GM21423 (cell line): ENCODE measurements around the gene TMEM81.

ENCODE experiments used
- ATAC-seq: cut with Tn5 transposase; IDR thresholded peaks from one replicate; pipeline ENCODE4 v1.9.1; 2021; ENCODE audit warnings: mild to moderate bottlenecking, moderate library complexity; ENCODE audit not compliant: unreplicated experiment

The TMEM81 gene, protein sequence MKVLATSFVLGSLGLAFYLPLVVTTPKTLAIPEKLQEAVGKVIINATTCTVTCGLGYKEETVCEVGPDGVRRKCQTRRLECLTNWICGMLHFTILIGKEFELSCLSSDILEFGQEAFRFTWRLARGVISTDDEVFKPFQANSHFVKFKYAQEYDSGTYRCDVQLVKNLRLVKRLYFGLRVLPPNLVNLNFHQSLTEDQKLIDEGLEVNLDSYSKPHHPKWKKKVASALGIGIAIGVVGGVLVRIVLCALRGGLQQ

DNA sequence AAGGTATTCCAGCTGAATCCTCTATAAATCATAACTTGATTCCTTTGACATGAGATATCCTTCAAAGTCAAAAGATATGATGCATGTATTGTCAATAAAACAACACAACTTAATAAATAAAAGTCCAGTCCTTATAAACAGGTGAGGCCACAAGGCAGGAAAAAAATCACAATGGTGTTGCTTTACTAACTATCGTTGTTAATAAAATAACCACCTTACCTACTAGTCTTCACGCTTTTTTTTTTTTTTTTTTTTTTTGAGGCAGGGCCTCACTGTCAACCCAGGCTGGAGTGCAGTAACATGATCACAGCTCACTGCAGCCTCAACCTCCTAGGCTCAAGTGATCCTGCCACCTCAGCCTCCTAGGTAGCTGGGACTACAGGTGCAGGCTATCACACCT, at the start of gene TMEM81:
TMEM81 (minus strand) TSS at position 101 of the 400 bp plus-strand sequence. CDS start 140 bp downstream, outside the sequence.
- no peak for ATAC-seq

DNA sequence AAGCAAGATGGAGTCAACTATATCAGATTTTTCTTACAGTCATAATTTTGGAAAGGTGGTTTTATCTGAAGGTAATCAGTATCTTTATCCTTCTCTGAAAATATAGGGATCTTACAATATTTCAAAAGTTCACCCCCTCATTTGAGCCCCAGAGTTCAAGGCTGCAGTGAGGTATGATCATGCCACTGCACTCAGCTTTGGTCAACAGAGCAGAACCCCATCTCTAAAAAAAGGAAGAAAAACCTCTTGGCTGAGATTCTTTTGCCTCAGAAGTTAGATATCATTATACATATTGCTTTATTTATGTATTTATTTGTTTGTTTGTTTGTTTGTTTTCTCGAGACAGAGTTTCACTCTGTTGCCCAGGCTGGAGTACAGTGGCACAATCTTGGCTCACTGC, 49.0 kb upstream of the TMEM81 start:
- no peak for ATAC-seq

DNA sequence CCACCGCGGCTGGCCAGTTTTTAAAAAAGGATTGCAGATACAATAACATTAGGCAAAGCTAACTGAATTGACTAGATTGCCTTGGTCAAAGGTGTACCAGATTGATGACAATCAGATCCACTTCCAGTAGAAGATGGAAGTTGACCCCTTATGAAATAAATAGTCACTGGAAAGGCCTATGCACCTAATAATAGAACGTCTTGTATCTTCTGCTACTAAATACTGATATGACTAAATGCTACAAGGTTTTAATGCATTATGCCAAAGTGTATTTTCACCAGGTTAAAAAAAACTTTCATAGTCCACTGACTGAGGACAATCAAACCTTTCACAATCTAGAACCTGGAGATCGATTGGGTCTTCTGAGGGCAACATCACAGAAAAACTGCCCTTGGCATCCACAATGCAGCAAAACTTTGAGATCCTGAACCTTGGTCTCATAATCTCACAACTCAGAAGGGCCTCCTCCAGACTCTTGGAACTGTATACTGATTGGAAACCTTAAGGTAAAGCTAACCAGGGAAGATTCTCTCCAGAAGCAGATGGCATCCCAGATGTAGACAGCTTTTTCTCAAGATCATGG, 45.3 kb upstream of the TMEM81 start:
- no peak for ATAC-seq

DNA sequence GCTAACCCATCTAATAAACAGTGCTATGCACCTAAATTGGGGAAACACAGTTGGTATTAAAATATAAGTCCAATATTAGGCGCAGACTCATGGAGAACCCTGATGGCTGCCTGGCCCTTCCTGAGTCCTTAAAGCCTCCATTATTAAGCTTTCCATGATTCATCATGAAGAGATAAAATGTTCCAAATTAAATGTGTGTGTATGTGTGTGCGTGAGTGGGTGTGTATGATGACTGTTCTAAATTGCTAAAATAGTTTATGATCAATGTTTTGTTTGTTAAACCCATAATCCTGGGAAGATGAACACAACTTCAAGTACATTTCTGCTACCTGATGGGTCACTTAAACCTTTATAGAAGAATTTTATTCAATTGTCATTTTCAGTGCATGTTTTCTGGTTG, 43.8 kb upstream of the TMEM81 start:
- ATAC-seq = no peak

DNA sequence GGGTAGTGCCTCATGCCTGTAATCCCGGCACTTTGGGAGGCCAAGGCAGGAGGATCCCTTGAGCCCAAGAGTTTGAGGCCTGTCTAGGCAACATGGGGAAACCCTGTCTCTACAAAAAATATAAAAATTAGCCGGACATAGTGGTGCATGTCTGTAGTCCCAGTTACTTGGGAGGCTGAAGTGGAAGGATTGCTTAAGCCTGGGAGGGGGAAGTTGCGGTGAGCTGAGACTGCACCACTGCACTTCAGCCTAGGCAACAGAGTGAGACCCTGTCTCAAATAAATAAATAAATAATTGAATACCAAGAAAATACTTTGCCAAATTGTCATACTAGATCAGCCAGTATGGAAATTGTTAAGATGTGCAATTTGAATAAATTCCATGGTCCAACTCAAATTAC, 43.4 kb upstream of the TMEM81 start:
- ATAC-seq = no peak

DNA sequence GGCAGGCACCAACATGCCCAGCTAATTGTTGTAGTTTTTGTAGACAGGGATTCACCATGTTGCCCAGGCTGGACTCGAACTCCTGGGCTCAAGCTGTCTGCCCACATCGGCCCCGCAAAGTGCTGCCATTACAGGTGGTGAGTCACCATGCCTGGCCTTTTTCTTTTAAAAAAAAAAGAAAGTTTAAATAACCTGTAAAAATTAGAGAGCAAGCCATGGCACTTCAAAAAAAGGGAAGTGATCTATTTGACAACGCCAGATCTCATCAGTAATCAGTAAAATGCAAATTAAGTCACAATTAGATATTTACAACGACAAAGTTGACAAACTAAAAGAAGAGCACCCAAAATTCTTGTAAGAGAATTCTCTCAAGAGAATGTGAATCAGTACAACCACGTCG, 40.5 kb upstream of the TMEM81 start:
- ATAC-seq = no peak

DNA sequence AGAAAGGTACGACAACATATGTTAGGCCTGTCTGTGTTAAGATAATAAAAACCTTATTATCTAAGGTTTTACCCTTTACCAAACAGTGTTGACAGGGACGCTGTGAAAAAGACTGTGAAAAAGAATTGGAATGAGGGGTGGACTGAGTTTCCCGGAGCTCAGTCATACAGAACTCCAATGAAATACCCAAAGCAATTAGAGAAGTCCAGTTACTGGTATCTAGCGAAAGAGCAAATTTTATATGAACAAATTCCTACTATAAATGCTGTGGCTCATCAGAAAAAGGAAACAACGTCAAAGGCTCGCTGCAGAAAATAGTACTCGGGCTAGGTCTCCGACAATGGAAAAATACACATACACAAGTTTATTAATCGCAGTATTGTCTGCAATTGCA, 38.2 kb upstream of the TMEM81 start:
- peak; percentile 6 for ATAC-seq

DNA sequence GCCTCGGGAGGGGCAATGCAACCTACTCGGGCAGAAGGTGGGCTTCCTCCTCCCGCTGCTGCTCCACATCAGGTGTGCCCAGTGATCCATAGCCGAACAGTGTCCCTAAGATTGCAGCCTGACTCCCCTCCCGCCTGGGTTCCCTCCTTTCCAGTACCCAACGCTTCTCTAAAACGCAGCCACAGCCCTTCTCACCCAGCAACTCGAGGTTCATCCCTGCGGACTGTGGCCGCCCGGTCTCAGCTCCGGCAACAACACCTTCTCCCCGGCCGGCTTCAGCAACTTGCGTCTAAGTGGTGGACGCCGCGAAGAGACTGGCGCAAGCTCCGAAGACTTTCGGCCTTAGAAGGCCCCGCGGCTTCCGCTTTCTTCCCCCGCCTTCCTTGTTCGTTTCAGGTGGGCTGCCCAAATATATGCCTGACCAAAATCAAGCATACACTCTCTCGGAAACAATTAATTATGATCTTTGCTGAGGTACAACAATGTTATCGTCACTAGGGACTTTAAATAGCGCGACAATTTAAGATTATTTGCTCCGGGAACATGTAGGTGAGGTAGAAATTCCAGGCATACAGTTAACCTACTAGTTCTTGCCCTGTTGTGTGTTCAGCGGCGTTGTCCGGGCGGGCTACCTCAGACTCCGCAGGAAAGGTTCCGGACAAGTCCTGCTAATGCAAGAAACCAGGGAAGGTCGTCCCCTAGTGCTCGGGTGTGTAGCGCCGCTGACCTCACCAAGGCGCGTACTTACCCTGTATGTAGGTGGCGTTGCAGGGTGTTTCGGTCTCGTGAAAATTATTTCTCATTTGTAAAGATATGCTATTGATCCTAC, 37.6 kb upstream of the TMEM81 start, which contains the start of gene RBBP5:
RBBP5 (minus strand) TSS at position 319 of the 829 bp plus-strand sequence; CDS start at position 214, 105 bp downstream.
- peak; percentile 92 for ATAC-seq

DNA sequence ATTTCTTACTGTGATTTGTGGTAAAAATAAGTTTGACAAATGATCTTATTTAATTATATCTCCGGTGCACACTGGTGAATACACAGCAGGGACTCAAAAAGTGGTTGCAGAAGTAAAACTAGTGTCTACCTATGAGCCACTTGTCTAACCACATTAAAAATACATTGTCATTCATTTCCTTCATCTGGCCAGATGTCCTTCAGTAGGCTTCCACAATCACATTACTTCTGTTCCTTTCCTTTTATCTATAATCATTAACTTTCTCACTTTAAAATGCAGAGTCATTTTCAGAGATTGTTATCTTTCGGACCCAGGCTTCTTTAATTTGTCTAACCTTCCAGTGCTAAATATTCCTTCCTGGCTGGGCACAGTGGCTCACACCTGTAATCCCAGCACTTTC, 34.5 kb upstream of the TMEM81 start:
- no peak for ATAC-seq

DNA sequence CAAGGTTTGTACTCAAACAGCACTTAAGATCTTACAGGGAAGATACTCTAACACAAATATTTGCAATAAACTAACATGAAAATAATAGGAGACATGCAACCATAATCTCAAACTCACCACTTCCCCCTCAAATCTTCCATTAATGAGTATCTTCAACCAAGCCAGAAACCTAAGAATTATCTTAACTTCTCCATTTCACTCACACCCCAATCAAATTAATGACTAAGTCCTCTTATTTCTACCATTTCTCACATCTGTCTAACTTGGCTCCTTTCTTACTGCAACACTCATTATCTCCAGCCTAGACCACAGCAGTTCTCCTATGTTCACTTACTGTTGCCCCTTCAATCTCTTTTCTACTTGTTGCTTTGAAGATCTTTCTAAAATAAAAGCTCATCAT, 27.1 kb upstream of the TMEM81 start:
- ATAC-seq = no peak

DNA sequence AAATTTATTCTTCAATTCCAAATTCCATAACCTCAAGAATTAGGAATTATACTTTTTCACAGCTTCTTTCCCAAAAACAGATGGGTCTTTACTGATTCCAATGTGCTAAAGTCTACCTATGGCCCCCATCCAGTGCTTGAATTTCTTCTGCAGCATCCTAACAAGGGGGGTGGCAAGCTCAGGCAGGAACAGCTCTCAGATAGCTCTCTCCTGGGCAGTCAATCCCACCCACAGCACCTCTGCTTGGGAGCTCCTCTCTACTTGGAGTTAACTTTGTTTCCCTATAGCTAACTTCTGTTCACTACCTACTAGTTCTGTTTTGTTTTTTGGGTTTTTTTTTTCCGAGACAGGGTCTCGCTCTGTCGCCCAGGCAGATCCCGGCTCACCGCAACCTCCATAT, 25.5 kb upstream of the TMEM81 start:
- ATAC-seq = no peak

DNA sequence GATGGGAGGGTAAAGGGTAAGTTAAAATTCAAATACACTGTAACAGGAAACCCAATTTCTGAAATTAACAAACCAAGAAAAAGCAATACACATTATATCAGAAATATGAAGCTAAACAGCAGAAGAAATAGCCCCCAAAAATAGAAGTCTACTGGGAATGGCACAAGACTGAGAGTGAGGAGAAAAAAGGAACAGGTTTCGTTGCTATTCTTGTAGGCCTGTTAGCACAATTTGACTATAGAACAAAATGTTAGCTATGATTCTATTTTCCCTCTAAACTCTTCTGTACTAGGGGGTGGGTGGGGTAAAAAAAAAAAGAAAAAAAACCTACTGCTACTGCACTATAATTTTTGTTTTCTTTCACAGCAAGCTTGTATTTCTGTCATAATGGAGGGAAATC, 25.0 kb upstream of the TMEM81 start:
- no peak for ATAC-seq

DNA sequence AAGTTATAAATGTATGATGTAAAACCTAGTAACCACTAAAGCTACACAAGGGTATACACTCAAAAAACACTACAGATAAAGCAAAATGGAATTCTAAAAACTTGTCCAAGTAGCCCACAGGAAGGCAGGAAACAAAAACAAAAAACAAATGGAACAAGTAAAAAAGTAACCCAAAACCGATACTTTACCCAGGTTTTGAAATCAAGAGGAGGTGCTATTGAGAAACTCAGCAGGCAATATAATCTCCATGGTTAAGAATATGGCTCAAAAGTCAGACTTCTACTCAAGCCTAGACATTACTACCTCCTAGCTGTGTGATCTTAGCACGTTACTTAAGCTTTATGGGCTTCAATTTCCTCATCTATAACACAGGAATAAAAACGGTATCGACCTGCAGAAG, 24.2 kb upstream of the TMEM81 start:
- no peak for ATAC-seq

DNA sequence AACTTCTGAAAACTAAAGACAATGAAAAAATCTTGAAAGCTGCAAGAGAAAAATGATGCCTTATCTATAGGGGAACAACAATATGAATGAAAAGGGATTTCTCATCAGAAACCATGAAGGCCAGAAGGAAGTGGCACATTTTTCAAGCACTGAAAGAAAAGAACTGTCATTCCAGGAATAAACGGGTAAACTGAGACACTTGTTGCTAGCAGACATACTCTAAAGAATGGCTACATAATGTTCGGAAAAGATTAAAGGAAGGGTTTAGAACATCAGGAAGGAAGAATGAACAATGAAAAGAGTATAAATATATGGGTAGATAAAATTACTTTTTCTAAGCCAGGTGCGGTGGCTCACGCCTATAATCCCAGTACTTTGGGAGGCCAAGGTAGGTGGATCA, 23.1 kb upstream of the TMEM81 start:
- ATAC-seq = no peak

DNA sequence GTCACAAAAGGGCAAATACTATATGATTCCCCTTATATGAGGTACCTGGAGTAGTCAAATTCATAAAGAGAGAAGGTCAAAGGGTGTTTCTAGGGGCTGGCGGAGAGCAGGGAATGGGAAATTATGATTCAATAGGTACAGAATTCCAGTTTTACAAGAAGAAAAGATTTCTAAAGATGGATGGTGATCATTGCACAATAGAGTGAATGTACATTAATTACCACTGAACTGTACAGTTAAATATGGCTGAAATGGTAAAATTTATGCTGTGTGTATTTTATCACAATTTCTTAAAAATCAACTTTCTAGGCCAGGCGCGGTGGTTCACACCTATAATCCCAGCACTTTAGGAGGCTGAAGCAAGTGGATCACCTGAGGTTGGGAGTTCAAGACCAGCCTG, 18.1 kb upstream of the TMEM81 start:
- ATAC-seq = no peak

DNA sequence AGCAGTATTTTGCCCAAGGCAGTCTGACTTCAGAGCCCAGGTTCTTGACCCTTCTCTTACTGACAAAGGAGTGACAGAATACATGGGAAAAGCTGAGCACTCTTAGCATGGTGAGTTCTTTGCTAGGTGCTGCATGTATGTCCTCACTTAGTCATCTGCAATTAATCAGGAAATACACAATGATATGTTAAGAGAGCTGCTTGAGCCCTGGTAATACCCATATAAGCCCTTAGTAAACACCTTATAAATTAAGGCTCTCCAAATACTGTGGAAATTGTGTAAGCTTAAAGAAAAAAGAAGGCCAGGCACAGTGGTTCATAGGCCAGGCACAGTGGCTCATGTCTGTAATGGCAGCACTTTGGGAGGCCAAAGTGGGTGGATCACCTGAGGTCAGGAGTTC, 14.0 kb upstream of the TMEM81 start:
- ATAC-seq = no peak

DNA sequence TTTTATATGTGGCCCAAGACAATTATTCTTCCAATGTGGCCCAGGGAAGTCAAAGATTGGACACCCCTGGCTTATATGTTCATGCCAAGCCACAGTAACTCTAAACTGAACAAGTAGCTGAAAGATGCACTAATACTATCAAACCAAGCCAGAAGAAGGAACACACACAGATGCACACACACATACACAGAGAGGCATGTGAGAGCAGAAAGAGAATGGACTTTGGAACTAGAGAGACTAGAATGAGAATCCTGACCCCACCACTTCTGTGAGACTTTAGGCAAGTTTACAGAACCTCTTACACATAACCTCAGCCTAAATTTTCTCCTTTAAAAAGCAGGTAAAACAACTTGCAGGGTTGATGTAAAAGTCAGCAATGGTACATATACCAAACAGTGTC, 11.2 kb upstream of the TMEM81 start:
- no peak for ATAC-seq

DNA sequence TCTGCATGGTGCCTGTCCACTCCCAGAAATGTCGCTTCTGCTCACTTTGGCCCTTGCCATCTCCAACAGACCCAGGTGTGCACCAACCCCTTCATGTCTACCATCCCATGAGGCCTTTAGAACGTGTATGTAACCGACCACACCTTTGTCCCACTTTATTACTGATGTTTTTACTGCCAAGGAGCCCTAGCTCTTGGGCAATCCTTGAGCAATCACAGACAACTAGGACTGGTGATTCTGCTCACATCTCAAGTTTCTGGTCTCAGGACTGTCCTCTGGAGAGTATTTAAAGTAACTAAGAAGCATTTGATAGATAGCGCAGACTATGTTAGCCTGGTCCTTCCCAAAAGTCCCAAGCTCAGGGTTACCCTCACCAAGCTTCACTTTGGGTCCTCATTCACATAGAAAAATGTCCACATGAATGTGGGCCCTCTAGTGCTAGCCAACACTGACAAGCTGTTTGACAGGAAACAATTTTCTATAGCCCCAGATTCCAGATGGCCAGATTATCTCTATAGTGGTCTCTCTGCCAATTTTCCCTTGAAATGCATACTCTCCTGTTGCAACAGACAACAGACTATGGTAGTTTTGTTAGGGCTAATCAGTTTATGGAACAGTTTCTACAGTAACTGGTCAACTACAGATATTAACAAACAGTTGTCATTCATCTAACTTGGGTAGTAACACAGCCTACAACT, 6.9 kb upstream of the TMEM81 start:
- no peak for ATAC-seq

DNA sequence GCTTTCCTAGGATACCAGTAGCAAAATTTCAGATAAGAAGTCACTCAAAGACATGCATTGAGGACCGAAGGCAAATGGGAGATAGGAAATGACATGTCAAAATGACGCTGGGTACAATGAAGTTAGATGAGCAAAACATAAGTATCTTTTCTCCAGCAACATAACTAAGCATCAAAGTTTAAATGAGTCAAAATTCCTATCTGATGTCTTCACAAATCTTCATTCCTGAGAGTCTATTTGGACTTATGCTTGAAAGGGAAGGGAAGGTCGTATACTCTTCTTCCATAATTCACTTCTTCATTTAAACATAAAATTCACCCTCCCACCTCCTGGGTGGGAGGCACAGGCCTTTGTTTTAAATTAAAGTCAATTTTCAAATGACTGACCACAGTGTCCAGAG, 4.1 kb upstream of the TMEM81 start:
- no peak for ATAC-seq

DNA sequence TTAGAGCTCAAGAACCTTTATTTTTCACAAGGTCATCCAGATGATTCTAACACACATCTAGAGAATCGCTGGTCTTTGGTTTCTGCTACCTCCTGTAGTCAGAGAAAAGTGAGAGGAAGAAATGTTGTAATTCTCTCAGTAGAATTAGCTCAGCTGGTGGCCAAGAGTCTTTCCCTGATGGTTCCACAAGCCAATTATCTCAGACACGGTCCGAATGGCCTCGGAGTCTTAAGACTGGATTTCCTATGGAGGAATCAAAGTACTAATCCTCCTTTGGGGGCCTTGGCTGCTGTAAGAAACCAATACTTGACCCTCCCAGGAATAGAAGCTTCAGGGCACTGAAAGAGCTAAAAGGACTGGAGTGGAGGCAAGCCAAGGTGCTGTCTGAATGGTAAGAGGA, 1.8 kb downstream of the TMEM81 start:
- ATAC-seq = no peak

DNA sequence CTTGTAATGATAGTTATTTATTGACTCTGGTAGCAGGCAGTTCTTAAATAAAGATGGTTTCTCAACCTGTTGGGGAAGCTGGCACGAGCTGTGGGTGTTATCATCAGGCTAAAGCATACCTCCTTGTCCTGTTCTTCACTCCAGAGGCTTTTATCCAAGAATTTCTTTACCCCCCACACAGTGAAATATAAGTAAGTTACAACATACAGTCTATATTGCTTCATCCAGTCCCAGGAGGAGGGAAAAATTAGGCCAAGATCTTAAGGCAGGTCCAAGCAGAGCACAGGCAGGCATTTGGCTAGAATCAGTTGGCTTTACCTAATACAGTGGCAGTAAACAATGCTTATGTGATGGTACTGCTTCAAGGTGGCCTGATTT, 6.3 kb downstream of the TMEM81 start:
- no peak for ATAC-seq
